Measurements from ENCODE around the gene XCL1. TPM values are rescaled to one million over a fixed set of nuclear protein-coding genes. Genes with fewer than 3 reads are reported as not detected.

The XCL1 gene
- total RNA-seq, 1 experiment from 2014 or later: not detected

DNA sequence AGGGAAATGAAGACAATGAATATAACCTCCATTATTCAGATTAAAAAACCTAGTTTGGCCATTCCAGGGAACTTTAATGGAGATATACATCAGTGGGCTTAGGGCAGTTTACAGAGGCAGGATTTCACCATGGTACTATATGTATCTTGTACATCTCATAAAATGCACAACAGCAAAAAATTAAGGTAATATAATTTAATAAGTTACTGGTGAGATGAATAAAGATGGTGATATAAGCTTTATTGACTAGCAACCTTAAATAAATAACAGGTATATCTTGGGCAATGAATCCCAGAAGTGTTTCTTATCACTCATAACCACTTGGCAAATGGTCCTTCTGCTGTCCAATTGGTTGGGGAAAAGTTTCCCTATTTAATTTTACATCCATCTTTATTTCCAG is 29.0 kb downstream of the XCL1 start:
- no peak for DNase-seq (ENCODE audit: low spot score)

DNA sequence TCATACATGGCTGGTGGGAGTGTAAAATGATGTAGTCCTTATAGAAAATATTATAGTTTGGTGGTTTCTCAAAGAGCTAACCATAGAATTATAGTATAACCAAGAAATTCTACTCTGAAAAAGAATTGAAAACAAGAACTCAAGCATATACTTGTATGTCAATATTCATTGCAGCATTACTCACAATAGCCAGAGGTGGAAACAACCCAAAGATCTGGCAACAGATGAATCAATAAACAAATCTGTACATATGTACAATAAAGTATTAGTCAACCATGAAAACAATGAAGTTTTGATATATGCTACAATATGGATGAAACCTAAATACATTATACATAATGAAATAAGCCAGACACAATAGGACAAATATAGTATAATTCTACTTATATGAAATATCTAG is 29.7 kb downstream of the XCL1 start:
- no peak for DNase-seq (ENCODE audit: low spot score)

DNA sequence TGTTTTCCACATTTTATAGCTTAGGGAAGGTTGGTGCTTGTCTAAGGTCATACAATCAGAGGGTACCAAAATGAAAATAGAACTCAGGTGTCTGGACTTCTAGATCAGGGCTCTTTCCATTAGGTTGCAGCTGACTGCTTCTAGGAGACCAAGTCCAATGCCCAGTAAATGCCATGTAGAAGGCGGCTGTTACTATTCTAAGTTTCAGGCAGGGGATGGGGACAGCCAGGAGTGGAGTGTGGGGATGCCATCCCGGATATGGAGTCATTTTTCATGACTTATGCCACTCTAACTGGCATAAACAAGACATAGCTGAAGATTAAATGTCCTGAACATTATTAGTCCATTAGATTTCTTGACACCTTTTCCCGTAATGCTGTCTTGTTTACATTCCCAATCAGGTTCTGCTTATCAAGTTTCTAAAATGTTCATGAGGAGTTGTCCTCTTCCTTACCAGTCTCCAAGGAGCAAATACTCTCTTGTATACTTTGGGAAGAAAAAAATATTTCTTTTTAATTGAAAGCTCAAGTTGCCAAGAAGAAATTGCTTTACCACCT is 31.5 kb downstream of the XCL1 start:
- DNase-seq (ENCODE audit: low spot score): no peak

DNA sequence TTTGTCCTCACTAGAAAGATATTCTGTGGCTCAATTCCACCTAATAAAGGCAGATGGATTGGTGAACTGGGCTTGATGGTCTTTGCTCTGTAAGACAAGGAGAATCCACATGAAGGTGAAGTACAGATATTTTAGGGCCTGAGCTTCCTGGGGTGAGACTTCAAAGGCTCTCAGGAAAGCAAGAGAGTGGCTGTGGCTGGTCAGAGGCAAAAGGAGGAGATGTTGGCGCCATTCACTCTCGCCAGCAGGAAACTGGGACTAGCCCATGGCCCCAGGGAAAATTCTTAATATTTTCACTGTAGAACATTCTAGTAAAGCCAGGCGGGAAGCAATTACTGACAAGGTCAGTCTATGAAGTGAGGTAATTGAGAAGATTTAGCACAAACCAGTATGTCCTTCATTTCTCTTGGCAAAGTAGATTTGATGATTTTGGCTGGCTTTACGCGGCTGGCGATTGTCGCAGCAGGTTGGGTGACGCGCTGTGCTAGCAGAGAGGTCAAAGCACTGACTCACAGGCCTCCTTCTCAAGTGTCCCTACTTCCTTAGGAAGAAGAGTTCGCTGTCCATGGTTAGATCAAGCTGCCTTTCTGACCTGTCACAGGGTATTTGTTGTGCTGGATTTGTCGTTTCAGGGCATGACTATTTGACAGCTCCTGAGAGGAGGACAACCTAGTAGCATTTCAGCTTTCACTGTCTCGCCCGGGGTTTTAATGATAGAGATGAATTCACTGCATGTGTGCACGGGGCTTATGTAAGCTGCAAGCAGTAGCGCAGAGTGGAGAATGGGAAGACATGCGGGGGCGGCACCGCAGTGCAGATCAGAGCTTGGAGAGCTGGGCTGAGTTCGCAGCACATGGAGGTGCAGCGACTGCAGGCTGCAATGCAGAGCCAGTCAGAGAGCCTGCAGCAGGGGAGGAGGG is 32.7 kb downstream of the XCL1 start:
- DNase-seq (ENCODE audit: low spot score): no peak

DNA sequence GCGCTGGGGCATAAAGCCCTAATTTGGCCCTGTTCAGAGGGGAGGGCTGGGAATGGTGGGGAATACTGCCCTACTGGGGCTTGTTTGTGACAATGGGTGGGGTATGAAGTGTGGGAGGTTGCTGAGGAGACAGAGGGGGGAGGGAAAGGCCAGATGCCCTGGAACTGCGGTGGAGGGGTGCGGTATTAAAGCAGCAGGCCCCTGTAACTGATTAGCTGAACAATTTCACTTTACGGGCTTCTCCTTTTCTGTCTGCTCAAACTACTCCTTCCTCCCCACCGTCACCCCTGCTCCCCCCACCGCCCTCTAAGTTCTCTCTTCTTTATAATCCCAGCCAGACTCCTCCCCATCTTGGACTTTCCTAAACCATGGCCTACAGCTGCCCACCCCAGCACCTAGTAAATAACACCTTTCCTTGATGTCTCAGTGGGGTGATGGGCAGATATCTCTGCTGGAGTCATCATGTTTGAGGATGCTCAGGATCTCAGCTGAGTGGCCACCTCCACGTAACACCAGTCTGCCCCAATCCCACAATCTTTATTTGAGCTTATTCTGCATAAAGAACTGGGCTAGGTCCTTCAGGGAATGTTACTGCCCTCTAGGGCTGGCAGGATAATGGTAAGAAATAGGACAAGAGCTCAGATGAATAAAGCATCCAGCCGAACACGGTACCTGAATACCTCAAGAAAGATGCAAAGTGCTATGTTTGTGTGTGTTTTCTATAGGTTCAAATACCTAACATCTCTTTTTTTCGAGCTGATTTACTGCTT is 33.5 kb downstream of the XCL1 start:
- DNase-seq (ENCODE audit: low spot score): no peak

DNA sequence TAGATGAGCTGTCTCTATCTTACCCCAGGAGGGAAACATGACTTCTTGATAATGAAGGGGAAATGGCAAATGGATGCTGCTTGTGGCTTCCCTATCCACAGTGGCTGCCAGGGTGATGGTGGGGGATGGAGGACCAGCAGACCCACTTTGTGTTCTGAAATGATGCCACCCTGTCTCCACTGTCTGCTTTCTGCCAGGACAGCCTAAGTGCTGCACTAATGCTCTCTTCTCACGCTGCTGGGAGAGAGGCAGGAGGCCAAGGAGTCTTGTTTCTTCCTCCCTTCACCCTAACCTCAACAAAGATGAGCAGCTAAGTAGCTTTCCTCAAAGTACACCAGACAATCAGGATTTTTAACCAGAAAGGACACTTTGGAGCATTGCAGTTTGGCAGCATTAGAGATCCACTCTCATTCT is 36.6 kb downstream of the XCL1 start:
- no peak for DNase-seq (ENCODE audit: low spot score)

DNA sequence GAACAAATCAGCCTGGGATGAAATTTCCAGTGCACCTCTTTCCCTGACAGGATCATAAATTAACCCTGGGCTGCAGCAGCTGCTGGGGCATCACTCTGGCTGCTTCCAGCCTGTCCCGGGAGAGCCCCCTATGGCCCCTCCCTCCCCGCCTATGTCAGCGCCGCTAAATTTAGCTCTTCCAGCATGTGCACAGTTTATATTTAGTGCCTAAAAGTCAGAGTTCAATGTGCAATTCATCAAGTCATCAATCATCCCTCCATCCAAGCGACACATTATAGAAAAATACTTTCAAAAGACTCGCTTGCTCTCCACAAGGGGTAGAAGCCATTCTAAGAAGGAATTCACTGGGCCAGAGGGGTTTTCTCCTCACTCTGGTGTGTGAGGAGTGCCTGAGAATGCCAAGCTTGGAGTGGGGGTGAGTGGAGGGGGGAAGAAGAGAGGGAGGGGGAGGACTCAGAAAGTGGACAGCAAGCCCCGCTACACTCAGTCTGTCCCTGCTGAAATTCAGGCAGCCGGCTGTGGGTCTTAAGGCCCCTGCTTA is 37.4 kb downstream of the XCL1 start:
- no peak for DNase-seq (ENCODE audit: low spot score)

DNA sequence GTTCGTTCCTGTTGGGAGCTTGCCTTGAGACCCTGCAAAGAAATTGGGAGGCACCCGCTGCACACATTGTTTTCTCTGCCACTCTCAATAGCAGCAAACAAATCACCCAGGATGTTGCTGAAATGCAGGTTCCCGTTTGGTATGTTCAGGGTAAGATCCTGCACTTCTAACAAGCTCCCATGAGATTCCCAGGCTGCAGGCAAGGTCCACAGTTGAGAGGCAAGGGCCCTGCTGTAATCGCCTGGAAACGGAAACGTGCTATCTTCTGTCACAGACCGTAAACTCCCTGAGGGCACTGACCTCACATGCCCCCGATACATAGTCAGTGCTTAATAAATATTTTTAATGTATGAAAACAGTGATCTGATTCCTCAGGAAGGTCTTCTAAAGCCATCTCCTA is 37.8 kb downstream of the XCL1 start:
- no peak for DNase-seq (ENCODE audit: low spot score)

DNA sequence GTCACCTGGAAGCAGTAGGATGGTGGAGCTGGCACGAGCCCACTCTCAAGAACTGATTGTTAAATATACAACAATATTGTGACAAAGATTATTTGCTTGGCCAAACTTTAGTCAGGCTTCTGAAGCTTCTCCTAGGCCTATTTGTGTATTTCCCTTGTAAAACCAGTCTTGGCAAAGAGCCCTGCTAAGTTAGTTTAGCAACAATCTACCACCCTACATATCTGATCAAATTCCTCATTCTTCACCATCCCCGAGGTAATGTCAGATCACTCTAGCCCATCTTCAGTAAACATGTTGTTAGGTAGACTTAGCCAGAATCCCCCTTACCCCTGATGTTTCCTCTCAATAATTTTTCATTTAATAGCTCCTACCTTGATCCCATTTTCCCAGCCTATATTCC is 39.6 kb downstream of the XCL1 start:
- no peak for DNase-seq (ENCODE audit: low spot score)

DNA sequence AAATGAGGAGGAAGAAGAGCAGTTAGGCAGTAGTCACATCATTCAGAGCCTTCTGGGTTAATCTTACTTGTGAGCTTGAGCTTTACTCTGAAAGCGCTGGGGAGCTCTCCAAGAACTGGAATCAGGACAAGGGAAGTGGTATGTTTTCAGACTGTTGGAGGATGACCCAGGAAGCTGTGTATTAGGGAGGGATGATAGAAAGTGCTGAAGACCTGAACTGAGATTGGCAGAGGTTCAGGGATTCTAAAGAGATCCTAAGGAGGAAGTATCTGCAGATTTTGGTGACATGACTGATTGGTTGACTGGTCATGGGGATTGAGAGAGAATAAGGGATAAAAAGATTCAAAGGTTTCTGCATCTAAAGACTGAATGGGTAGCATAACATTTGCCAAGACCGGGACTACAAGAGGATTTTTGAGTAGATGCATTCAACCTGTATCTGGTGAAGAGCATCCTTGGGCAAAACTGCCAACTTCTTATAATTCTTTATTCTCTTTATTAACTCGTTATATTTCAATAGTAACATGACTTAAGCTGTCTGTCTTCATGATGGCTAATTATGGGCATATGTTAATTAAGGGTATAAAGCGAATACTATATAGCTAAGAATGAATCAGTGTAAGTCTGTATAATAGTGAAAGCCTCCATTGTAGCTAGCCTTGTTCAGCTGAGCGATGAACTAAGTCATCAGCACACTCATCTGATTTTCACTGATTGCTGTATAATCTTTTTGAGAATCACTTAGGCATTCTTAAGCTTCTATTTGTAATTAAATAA is 41.8 kb downstream of the XCL1 start:
- no peak for DNase-seq (ENCODE audit: low spot score)

DNA sequence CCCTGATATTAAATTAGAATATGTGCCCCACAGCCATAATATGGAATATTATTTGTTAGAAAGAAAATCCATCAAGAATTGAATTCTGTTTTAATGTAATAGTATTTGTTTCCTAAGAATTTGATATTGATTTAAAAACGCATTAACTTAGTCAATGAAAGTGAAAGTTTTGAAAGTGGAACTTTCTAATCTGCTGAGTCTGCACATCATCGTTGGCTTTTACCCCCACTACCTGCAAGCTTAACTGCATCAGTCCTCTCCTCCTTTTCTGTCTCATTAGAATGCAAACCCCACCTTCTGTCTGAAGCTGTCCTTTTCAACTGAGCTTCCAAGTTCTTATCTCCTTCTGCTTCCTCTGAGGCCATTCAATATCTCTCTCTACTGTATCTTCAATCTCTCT is 42.5 kb downstream of the XCL1 start:
- DNase-seq (ENCODE audit: low spot score): no peak

DNA sequence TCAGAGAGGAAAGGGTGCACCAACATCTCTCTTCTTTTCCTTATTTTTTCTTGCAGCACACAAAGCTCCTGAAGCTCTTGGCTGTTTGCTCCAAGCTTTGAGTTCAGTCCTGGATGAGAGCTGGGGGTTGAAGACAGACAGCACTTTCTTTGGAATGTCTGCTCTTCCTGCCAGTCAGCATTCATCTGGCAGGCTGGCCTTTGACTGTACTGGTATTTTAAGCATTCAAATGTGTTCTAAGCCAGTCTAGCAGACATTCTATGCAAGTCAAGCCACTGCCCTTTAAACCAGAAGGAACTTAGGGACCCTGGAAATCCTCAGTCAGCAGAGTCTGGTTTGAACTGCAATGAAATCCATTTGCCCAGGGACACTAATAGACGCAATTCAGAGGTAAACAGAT is 45.0 kb downstream of the XCL1 start:
- no peak for DNase-seq (ENCODE audit: low spot score)

DNA sequence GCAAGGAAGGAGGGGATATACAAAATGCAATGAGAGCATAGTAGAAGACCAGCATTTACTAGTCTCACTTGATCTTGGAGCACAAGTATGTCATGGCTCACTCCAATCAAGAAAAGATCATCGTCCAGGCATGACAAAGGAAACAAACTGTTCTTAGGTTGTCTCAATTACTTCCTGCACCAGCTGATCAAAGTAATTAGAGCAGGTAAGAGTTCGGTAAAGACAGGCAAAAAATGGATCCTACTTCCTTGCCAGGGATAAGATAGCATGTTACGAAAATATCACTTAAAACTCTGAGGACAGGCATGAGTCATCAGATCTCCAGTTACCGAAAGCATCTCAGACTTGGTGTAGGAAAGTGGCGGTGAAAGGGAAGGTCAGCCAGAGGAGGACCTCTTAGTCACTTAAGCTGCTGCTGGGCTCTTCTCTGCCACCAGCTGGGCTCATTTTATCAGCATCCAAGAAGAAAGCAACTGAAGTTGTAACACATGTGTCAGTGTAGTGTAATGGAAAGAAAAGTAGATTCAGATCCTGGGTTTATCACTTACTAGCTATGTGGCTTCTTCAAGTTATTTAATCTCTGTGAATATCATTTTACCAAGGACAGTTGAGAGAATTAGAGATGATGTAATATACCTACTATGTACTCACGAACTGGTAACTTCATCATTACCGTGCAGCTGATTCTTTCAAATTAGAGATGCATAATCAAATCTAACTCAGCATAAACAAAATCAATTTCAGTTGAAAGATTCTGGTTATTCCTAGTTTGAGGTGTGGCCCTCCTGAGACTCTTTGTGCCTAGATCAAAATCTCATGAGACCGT is 46.8 kb downstream of the XCL1 start:
- DNase-seq (ENCODE audit: low spot score): peak; percentile 92

DNA sequence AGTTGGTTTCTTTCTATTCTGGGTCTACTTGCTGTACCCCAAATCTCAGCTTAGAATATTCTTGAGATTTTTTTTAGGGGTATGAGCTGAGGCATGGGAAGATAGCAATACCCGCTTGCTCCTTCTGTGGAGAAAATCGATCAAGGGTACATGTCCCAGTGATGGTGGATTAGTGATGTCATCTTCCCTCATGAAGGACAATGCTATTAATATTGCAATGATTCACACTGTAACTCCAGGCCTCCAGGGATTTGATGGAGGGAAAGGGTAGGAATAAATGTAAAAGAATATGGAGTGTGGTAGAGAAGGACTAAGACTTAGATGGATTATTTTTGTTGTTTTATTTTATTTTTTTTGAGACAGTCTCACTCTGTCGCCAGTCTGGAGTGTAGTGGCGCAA is 47.4 kb downstream of the XCL1 start:
- no peak for DNase-seq (ENCODE audit: low spot score)

DNA sequence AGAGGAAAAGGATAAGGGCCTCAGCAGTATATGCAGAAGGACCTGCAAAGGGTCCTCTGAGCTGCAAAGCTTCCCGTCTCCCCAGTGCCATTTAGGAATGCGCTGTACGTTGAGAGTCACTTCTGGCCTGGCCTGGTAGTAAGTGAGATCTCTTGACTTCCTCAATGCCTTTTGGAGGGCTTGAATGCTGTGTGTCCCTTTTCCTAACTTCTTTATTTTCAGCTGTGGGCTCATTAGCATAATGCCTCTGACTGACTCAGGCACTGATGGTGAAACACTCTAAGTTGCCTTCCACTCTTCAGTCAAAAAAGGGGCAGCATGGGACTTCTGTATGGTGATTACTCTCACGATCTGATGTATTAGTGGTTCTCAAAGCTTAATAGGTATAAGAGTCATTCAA is 49.9 kb downstream of the XCL1 start:
- DNase-seq (ENCODE audit: low spot score): no peak

DNA sequence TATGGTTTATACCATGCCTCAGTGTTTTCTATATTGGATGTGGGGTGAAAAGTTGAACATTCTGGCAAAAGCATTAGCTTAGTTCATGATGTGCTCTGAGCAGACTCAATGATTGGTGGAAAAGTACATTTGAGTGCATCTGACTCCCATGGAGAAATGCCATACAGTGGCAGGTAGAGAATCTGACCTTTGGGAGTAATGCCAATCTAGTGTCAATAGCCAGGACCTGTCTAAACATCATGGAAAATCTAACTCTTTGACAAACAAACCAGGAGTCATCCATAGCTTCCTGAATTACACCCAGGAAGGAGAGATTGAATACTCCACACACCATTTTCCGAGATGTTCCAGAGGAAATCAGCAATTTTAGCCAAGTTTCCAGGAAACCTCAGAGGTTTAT is 51.0 kb downstream of the XCL1 start:
- no peak for DNase-seq (ENCODE audit: low spot score)

DNA sequence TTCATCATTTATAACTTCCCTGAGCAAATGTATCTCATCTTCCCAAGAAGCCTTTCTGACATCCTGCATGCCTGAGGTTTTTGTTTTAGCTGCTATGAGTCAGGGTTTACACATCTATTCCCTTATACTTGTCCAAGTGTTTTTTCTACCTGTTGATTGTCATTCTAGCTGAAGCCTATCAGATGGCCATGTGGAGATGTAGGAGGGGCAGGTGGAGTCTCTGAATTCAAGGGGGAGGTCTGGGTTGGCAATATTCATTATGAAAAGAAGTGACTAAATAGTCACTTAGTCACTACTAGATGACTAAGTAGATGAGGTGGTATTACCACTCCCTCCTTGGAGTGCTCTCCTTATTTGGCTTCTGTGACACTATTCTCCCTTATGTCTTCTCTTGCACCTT is 52.4 kb downstream of the XCL1 start:
- DNase-seq (ENCODE audit: low spot score): peak; percentile 68

DNA sequence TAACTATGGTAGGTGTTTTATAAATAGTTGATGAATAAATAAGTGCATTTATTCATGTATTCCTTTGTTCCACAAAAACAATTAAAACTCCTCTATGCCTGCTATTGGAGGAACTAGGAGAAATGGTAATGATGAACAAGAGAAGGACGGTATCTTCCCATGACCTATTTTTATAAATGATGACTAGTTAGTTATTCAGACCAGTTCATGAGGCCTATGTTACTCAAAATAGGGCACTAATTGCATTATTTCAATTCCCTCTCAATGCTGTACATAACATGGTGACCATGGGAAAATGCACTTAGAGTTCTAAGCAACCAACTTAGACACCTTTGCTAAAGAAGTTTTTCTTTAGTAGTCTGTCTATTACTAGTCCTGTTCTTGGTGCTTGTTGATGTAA is 53.1 kb downstream of the XCL1 start:
- DNase-seq (ENCODE audit: low spot score): no peak
